K562 (cell line): ENCODE results near the gene KAT7. TPM values are rescaled to one million over a fixed set of nuclear protein-coding genes. Genes with fewer than 3 reads are reported as not detected.

Source experiments
- ATAC-seq: fragments of 200-7000 bp; cut with Tn5 transposase; 3 replicates; pipeline ENCODE4 v1.9.1; 2020; ENCODE audit warnings: moderate library complexity
- BruUV-seq: library from RNA; stranded (reverse); fragments of 400-500 nt; replicated peaks from 2 replicates; lab custom pipeline; 2021; lab: Mats Ljungman, UMichigan
- CTCF ChIA-PET: fragments of 300-600 bp; formaldehyde crosslinking; extraction: SDS; loops from one replicate; lab custom pipeline; 2021; ENCODE audit warnings: low intra/inter-chr PET ratio; lab: Yijun Ruan, JAX
- POLR2A ChIA-PET: fragments of 300-600, 350-650 bp; sonication (Branson Sonifier 250); formaldehyde crosslinking; extraction: SDS; loops from one replicate; lab custom pipeline; 2021; ENCODE audit warnings: antibody characterized with exemption, inconsistent platforms; lab: Yijun Ruan, JAX
- DNase-seq, 4 experiments: peaks; one replicate each; pipeline versions ENCODE4 v3.0.0 to v3.0.0-alpha.2; 2011 to 2018; ENCODE audit warnings: low spot score in 3 of 4, mixed read lengths in 3 of 4; ENCODE audit errors: extremely low read depth in 1 of 4
- FAIRE-seq: peaks from 2 replicates; lab custom pipeline; 2011; peaks lifted over from hg19 to GRCh38; lab: Jason Lieb, UNC
- H2AFZ ChIP-seq: 2 replicates; pipeline ENCODE4 v1.6.0; 2011; ENCODE audit warnings: low read depth, low read length, control low read depth, inconsistent platforms
- H3K27ac ChIP-seq: fragments of 200-600 bp; 3 replicates; pipeline ENCODE4 v1.8.0; 2011; ENCODE audit warnings: low read depth, mild to moderate bottlenecking, control low read depth, inconsistent platforms, low read length, moderate library complexity, mixed read lengths; ENCODE audit errors: extremely low read depth
- H3K27me3 ChIP-seq, 2 experiments: fragments of 300-600 bp in 1 of 2; 2 replicates in 1 of 2; 3 replicates in 1 of 2; pipeline versions ENCODE4 v1.6.0 to v1.8.0; 2011; ENCODE audit warnings: inconsistent platforms in 2 of 2, low read length in 2 of 2, mild to moderate bottlenecking in 1 of 2, mixed read lengths in 1 of 2, moderate library complexity in 1 of 2; ENCODE audit not compliant: control insufficient read depth in 2 of 2, insufficient read depth in 2 of 2
- H3K36me3 ChIP-seq: fragments of 300-600 bp; 3 replicates; pipeline ENCODE4 v1.8.0; 2011; ENCODE audit warnings: mild to moderate bottlenecking, low read length, inconsistent platforms; ENCODE audit not compliant: control insufficient read depth, insufficient read depth
- H3K4me1 ChIP-seq, 2 experiments: fragments of 200-600 bp in 1 of 2; replicated peaks in 1 of 2; 2 replicates in 1 of 2; 3 replicates in 1 of 2; pipeline versions ENCODE4 v1.5.1 to v1.8.0; 2011; ENCODE audit warnings: inconsistent platforms in 2 of 2, low read length in 2 of 2, mild to moderate bottlenecking in 1 of 2, mixed read lengths in 1 of 2, moderate library complexity in 1 of 2; ENCODE audit not compliant: control insufficient read depth in 2 of 2, insufficient read depth in 2 of 2
- H3K4me2 ChIP-seq: 2 replicates; pipeline ENCODE4 v1.6.1; 2011; ENCODE audit warnings: low read length, control low read depth, inconsistent platforms, mixed read lengths; ENCODE audit not compliant: insufficient read depth
- H3K4me3 ChIP-seq: fragments of 200-600 bp; sonication (generic), shearing (Covaris generic); 2 replicates; pipeline ENCODE4 v1.5.1; 2016; ENCODE audit warnings: control low read depth, inconsistent platforms
- H3K79me2 ChIP-seq: fragments of 200-600 bp; 3 replicates; pipeline ENCODE4 v1.8.0; 2011; ENCODE audit warnings: low read length, inconsistent platforms; ENCODE audit not compliant: control insufficient read depth, insufficient read depth
- H3K9ac ChIP-seq, 2 experiments: 2 replicates each; pipeline versions ENCODE4 v1.6.0 to v1.6.1; 2011; ENCODE audit warnings: low read depth in 2 of 2, low read length in 2 of 2, control low read depth in 1 of 2, inconsistent platforms in 1 of 2, mild to moderate bottlenecking in 1 of 2, mixed read lengths in 1 of 2; ENCODE audit not compliant: insufficient read depth in 1 of 2
- H3K9me1 ChIP-seq: one replicate; pipeline ENCODE4 v1.6.0; 2011; ENCODE audit warnings: inconsistent platforms, mild to moderate bottlenecking, low read length, moderate library complexity; ENCODE audit not compliant: control insufficient read depth, insufficient read depth
- H3K9me3 ChIP-seq: replicated peaks from 2 replicates; pipeline ENCODE4 v1.5.1; 2011; ENCODE audit warnings: low read depth, low read length, inconsistent platforms; ENCODE audit not compliant: control insufficient read depth, insufficient read depth
- H4K20me1 ChIP-seq: replicated peaks from 2 replicates; pipeline ENCODE4 v1.6.1; 2011; ENCODE audit warnings: low read length, inconsistent platforms, mixed read lengths; ENCODE audit not compliant: control insufficient read depth, insufficient read depth
- NFIC ChIP-seq: fragments of 450-650 bp; IDR thresholded peaks from 2 replicates; pipeline ENCODE4 v1.6.1; 2017; ENCODE audit warnings: mild to moderate bottlenecking, inconsistent platforms
- NUFIP1 ChIP-seq: fragments of 450-650 bp; IDR thresholded peaks from 2 replicates; pipeline ENCODE4 v1.6.1; 2018; ENCODE audit not compliant: partially characterized antibody
- SIRT6 ChIP-seq: IDR thresholded peaks from one replicate; pipeline ENCODE4 v1.6.1; 2012; ENCODE audit warnings: low read depth, mild to moderate bottlenecking, control low read depth, inconsistent platforms, low read length, moderate library complexity
- ZBTB40 ChIP-seq, 2 experiments: fragments of 450-650 bp in 1 of 2; sonication (generic) in 1 of 2; formaldehyde crosslinking in 1 of 2; IDR thresholded peaks; 2 replicates each; pipeline versions ENCODE4 v1.7.1 to v1.9.0; 2016 to 2022; ENCODE audit warnings: inconsistent platforms in 1 of 2, mild to moderate bottlenecking in 1 of 2, missing genetic modification reagents in 1 of 2
- ZC3H11A ChIP-seq: IDR thresholded peaks from 2 replicates; pipeline ENCODE4 v1.6.1; 2012; ENCODE audit warnings: low read depth, low read length, improper control_type of control experiment
- WGBS: fragments of 100-300 bp; shearing (Covaris generic); methylation state at CpG from one replicate; pipeline ENCODE4 v1.1.6; 2016; ENCODE audit warnings: low coverage, mixed read lengths; ENCODE audit not compliant: insufficient coverage; ENCODE audit errors: missing lambda C conversion rate; 5-methylcytosine and 5-hydroxymethylcytosine counted together
- in situ Hi-C: fragments of 300-500 bp; cut with MboI; formaldehyde crosslinking; loops from 4 replicates; pipeline ENCODE4 v1.15.0; 2018; ENCODE audit warnings: inconsistent platforms, mixed read lengths
- intact Hi-C: fragments of 100-400 bp; cut with micrococcal nuclease; formaldehyde crosslinking; loops from 2 replicates; pipeline ENCODE4 v1.14.2; 2022
- polyA plus RNA-seq, 8 experiments: library from polyadenylated mRNA; depleted of rRNA in 4 of 8; stranded (reverse) in 5 of 8; unstranded in 3 of 8; fragments of >200 nt; fragmentation: Nextera tagmentation in 2 of 8; fragmentation: Illumina TruSeq in 1 of 8; extraction: Ambion mirVana in 2 of 8; extraction: Trizol in 1 of 8; gene quantifications; 2 replicates each; pipeline versions ENCODE4 v1.2.1 to v1.2.3, GENCODE V29; 2011 to 2014; ENCODE audit warnings: inconsistent platforms in 1 of 8, missing spikeins in 1 of 8
- total RNA-seq, 7 experiments: library from RNA; depleted of rRNA in 6 of 7; stranded (reverse); fragments of >200 nt in 6 of 7; fragmentation: Illumina TruSeq in 2 of 7; extraction: Trizol in 2 of 7; gene quantifications; 2 replicates each; pipeline versions ENCODE4 v1.2.1 to v1.2.3, GENCODE V29; 2011 to 2021; ENCODE audit warnings: low replicate concordance in 1 of 7

The KAT7 gene
- total and polyA plus RNA-seq, 9 of the 15 experiments (the other 6 are each of a cell fraction or from before 2014, with no cell fraction given), result 10.8 to 57.3 (median 34.8) TPM

- WGBS, result 33% methylated on average over 1 of the region's 1 CpG
- peak overlapping the region; percentile 97 for H3K4me2 ChIP-seq
- ATAC-seq, result no peak
- no peaks in the 10 kb centered on the region for H3K27me3 ChIP-seq
- in situ Hi-C loops, result no loop called here
- peaks cover 29% of the 10 kb centered on the region for H4K20me1 ChIP-seq
- no peaks in the 10 kb centered on the region; the same call in 1 of the 2 replicates for H3K9me3 ChIP-seq
- no peak for DNase-seq
- TF ChIP-seq SIRT6, result no peak
- TF ChIP-seq NUFIP1, result no peak
- peak; percentile 97 for TF ChIP-seq ZBTB40 (IDR thresholded peaks at IDR 0.05)
- TF ChIP-seq ZBTB40 (CRISPR knock-in tag; IDR thresholded peaks at IDR 0.05), result peak; percentile 96
- TF ChIP-seq ZC3H11A, result no peak
- TF ChIP-seq NFIC, result peak; percentile 83
- peaks cover 12% of the 10 kb centered on the region for H3K9me1 ChIP-seq
- peak overlapping the region in 1 of 2 experiments; percentile 61; a peak in 2 of 4 replicates for H3K9ac ChIP-seq
- no peak for FAIRE-seq
- peaks cover 84% of the 10 kb centered on the region for H3K79me2 ChIP-seq
- peak overlapping the region; percentile 69; the same call in 1 of the 2 replicates for H3K4me3 ChIP-seq
- no peak overlapping the region for H2AFZ ChIP-seq
- BruUV-seq, result no TSS peak
- intact Hi-C loops, result no loop called here
- peak overlapping the region; percentile 58 for H3K27ac ChIP-seq
- ChIA-PET CTCF (no interaction called here), POLR2A (interaction anchor here (0.6 to 1.6 kb wide), 4 partner anchors 8 to 38 kb away, joined by 4 to 5 read pairs (median 5); no protein-coding TSS in a partner anchor)
- H3K4me1 ChIP-seq, result peaks cover 20 to 58% of the 10 kb centered on the region in 2 experiments
- peaks cover 55% of the 10 kb centered on the region for H3K36me3 ChIP-seq
These were observed 28.2 kb upstream of the KAT7 start for GRCh38 chr17:49760296-49760695.
